HG02763 (cell line): ENCODE data around the gene PYCR2.

Source experiments
- ATAC-seq: cut with Tn5 transposase; IDR thresholded peaks from one replicate; pipeline ENCODE4 v1.9.1; 2021; ENCODE audit warnings: mild to moderate bottlenecking, moderate library complexity; ENCODE audit not compliant: unreplicated experiment

The PYCR2 gene

GRCh38 chr1:225879521-225880221 is 44.4 kb downstream of the PYCR2 start:
- no peak for ATAC-seq

GRCh38 chr1:225878282-225878681 is 45.8 kb downstream of the PYCR2 start:
- no peak for ATAC-seq

- ATAC-seq = no peak
Observed at GRCh38 chr1:225877580-225877979, 46.5 kb downstream of the PYCR2 start.

- no peak for ATAC-seq
Observed at GRCh38 chr1:225876900-225877510, 47.0 kb downstream of the PYCR2 start.

GRCh38 chr1:225875044-225875815 is 48.8 kb downstream of the PYCR2 start:
- ATAC-seq = no peak

- ATAC-seq = no peak
Observed at GRCh38 chr1:225874431-225874830, 49.6 kb downstream of the PYCR2 start.

- no peak for ATAC-seq
Observed at GRCh38 chr1:225873281-225873850, 50.7 kb downstream of the PYCR2 start.

- ATAC-seq = no peak
Observed at GRCh38 chr1:225872075-225872430, 52.0 kb downstream of the PYCR2 start.

- ATAC-seq = no peak
Observed at GRCh38 chr1:225871359-225872074, 52.5 kb downstream of the PYCR2 start.

GRCh38 chr1:225870911-225871310 is 53.1 kb downstream of the PYCR2 start:
- ATAC-seq = no peak
